Endodermal cell (in vitro differentiated cells): ENCODE results near the gene WDR7. TPM values are rescaled to one million over a fixed set of nuclear protein-coding genes. Genes with fewer than 3 reads are reported as not detected.

ENCODE experiments used
- DNase-seq: peaks from one replicate; pipeline ENCODE4 v3.0.0-alpha.2; 2017
- H3K27ac ChIP-seq: 2 replicates; pipeline ENCODE4 v1.5.1; 2013; ENCODE audit warnings: mild to moderate bottlenecking, low read depth, low read length, moderate library complexity
- H3K27me3 ChIP-seq: 2 replicates; pipeline ENCODE4 v1.6.1; 2013; ENCODE audit warnings: mild to moderate bottlenecking, low read length, moderate library complexity; ENCODE audit not compliant: insufficient read depth, control insufficient read depth, poor library complexity, severe bottlenecking
- H3K36me3 ChIP-seq: 2 replicates; pipeline ENCODE4 v1.7.0; 2013; ENCODE audit warnings: mild to moderate bottlenecking, low read length, moderate library complexity; ENCODE audit not compliant: control insufficient read depth, insufficient read depth
- H3K4me1 ChIP-seq: one replicate; pipeline ENCODE4 v1.7.0; 2013; ENCODE audit warnings: low read length; ENCODE audit not compliant: control insufficient read depth, insufficient read depth
- H3K4me3 ChIP-seq: 2 replicates; pipeline ENCODE4 v1.5.1; 2013; ENCODE audit warnings: mild to moderate bottlenecking, low read length, moderate library complexity
- H3K9ac ChIP-seq: 2 replicates; pipeline ENCODE4 v1.6.1; 2013; ENCODE audit warnings: mild to moderate bottlenecking, low read length, moderate library complexity; ENCODE audit not compliant: poor library complexity, severe bottlenecking; ENCODE audit errors: extremely low read depth
- H3K9me3 ChIP-seq: 2 replicates; pipeline ENCODE4 v1.6.1; 2013; ENCODE audit warnings: mild to moderate bottlenecking, low read length, moderate library complexity; ENCODE audit not compliant: control insufficient read depth
- H3K27ac Mint-ChIP-seq: 2 replicates; pipeline ENCODE4 v1.8.0; 2020; ENCODE audit warnings: mixed read lengths
- H3K27me3 Mint-ChIP-seq: 2 replicates; pipeline ENCODE4 v1.8.0; 2021; ENCODE audit warnings: mild to moderate bottlenecking, mixed read lengths; ENCODE audit not compliant: insufficient read depth
- H3K36me3 Mint-ChIP-seq: 2 replicates; pipeline ENCODE4 v1.8.0; 2020; ENCODE audit warnings: low read depth, mixed read lengths
- H3K4me1 Mint-ChIP-seq: 2 replicates; pipeline ENCODE4 v1.8.0; 2020; ENCODE audit warnings: mixed read lengths
- H3K4me3 Mint-ChIP-seq: 2 replicates; pipeline ENCODE4 v1.8.0; 2020; ENCODE audit warnings: mild to moderate bottlenecking, moderate library complexity, mixed read lengths
- H3K9me3 Mint-ChIP-seq: 2 replicates; pipeline ENCODE4 v1.8.0; 2020; ENCODE audit warnings: mild to moderate bottlenecking, mixed read lengths
- WGBS, 2 experiments: methylation state at CpG; one replicate each; pipeline versions ENCODE4 v1.1.5 to v1.1.7; 2013; ENCODE audit warnings: missing lambda C conversion rate in 2 of 2, mixed read lengths in 1 of 2; ENCODE audit not compliant: insufficient coverage in 1 of 2, insufficient read length in 1 of 2; 5-methylcytosine and 5-hydroxymethylcytosine counted together
- total RNA-seq, 2 donors: library from RNA; stranded (reverse); fragmentation: NEBNext Ultra II Directional in 1 of 2; extraction: Animal tissue kit (Norgen Biotek cat#: 25700) in 1 of 2; gene quantifications; 2 replicates in 1 of 2; 3 replicates in 1 of 2; pipeline ENCODE4 v1.2.1, GENCODE V29; 2021
- TF ChIP-seq, protein P1 (sequence below): fragments of 200-600 bp; sonication (generic); conservative IDR thresholded peaks from 2 replicates; pipeline ENCODE4 v1.5.0; 2021; ENCODE audit warnings: antibody characterized with exemption, mild to moderate bottlenecking

The WDR7 gene
- total RNA-seq, 2 donors from 2014 or later: 17.1 to 22.5 TPM

DNA sequence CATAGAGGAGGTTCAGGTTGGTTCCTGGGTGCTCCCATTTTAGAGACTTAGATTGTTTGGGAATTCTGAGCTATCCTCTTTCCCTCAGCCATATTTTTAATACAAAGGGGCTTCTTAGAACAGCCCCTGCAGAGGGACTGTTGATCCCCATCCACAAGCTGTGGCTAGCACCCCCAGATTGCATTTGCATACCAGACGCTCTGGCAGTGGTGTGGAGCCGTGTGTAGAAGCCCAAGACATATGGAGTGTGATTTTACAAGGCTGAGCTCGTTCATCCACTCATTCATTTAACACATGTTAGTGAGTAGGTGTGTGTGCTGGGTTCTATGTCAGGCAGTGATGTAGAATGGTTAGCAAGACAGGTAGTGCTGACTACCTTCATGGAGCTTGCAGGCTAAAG is 329.0 kb downstream of the WDR7 start:
- no peak overlapping the region for H3K4me3 Mint-ChIP-seq
- no peaks in the 10 kb centered on the region for H3K27me3 Mint-ChIP-seq
- 86% methylated on average over 2 of the region's 3 CpGs; no CpG with 5 or more reads in 1 of the 2 experiments for WGBS, 2 experiments
- TF ChIP-seq, protein P1, sequence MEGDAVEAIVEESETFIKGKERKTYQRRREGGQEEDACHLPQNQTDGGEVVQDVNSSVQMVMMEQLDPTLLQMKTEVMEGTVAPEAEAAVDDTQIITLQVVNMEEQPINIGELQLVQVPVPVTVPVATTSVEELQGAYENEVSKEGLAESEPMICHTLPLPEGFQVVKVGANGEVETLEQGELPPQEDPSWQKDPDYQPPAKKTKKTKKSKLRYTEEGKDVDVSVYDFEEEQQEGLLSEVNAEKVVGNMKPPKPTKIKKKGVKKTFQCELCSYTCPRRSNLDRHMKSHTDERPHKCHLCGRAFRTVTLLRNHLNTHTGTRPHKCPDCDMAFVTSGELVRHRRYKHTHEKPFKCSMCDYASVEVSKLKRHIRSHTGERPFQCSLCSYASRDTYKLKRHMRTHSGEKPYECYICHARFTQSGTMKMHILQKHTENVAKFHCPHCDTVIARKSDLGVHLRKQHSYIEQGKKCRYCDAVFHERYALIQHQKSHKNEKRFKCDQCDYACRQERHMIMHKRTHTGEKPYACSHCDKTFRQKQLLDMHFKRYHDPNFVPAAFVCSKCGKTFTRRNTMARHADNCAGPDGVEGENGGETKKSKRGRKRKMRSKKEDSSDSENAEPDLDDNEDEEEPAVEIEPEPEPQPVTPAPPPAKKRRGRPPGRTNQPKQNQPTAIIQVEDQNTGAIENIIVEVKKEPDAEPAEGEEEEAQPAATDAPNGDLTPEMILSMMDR: no peak
- H3K36me3 Mint-ChIP-seq: no peaks in the 10 kb centered on the region
- no peak overlapping the region for H3K27ac Mint-ChIP-seq
- Histone ChIP-seq H3K36me3 (no peaks in the 10 kb centered on the region), H3K4me3 (no peak overlapping the region), H3K27me3 (no peaks in the 10 kb centered on the region), H3K9me3 (no peaks in the 10 kb centered on the region), H3K4me1 (peaks cover 10% of the 10 kb centered on the region), H3K27ac (no peak overlapping the region), H3K9ac (no peak overlapping the region)
- no peaks in the 10 kb centered on the region for H3K9me3 Mint-ChIP-seq
- DNase-seq: no peak
- peaks cover 24% of the 10 kb centered on the region for H3K4me1 Mint-ChIP-seq

DNA sequence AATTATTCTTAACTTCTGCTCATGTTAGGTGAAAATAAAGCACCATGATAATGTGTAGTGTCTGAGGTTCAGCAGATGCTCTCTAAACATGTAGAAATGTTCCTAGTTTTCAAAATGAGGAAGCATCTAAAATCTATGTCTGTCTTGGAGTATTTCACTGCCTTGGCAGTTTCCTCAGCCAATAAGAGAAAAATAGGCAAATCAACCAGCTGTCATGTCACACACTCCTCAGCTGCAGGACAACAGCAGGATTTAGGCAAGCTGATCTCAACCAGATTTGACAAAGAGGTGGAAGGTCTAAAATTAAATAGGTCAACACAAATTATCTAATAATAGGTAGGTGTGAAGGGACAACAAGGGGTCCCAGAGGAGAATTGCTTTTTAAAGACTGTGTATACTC is 331.6 kb downstream of the WDR7 start:
- TF ChIP-seq, protein P1: no peak
- peaks cover 17% of the 10 kb centered on the region for H3K4me1 ChIP-seq
- no peak for DNase-seq
- no peak overlapping the region for H3K9ac ChIP-seq
- H3K27ac ChIP-seq: no peak overlapping the region
- H3K27me3 Mint-ChIP-seq: no peaks in the 10 kb centered on the region
- no peak overlapping the region for H3K4me3 ChIP-seq
- H3K4me1 Mint-ChIP-seq: peaks cover 36% of the 10 kb centered on the region
- H3K36me3 ChIP-seq: no peaks in the 10 kb centered on the region
- H3K9me3 Mint-ChIP-seq: no peaks in the 10 kb centered on the region
- H3K27me3 ChIP-seq: no peaks in the 10 kb centered on the region
- no peak overlapping the region for H3K4me3 Mint-ChIP-seq
- no peaks in the 10 kb centered on the region for H3K9me3 ChIP-seq
- H3K27ac Mint-ChIP-seq: no peak overlapping the region
- H3K36me3 Mint-ChIP-seq: no peaks in the 10 kb centered on the region

DNA sequence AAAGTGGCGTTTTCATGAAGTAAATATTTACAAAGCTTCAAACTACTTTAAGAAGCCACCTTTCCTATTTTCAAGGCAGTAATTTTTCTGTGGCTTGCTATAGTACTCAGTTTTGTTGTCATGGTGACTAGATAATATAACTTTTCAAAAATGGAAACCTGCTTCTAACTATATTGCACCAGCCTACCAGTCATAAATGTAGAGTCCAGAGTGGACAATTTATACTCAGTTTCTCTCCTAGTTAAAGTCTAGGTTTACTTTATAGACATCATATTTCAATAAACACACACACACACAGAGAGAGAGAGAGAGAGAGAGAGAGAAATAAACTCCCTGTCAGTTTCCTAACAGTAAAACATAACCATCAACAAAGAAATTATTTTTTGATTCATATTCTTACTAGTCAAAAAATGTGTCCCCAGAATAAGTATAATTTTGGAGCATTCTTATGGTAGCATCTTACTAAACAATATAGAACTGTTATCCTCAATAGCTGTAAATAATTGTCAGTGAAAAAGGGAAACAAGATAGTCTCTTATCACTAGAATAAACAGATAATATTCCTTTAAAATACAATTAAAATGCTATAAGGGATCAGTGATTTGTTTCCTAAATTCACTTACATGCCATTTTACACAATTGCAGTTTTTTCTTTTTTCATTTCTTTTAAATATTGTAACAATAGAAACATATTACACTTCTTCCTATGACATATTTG is 332.3 kb downstream of the WDR7 start:
- H3K27ac ChIP-seq: no peak overlapping the region
- H3K4me3 Mint-ChIP-seq: no peak overlapping the region
- no peak overlapping the region for H3K4me3 ChIP-seq
- no peaks in the 10 kb centered on the region for H3K27me3 ChIP-seq
- no peak overlapping the region for H3K9ac ChIP-seq
- H3K27ac Mint-ChIP-seq: no peak overlapping the region
- H3K9me3 ChIP-seq: no peaks in the 10 kb centered on the region
- H3K36me3 Mint-ChIP-seq: no peaks in the 10 kb centered on the region
- peaks cover 20% of the 10 kb centered on the region for H3K4me1 ChIP-seq
- H3K36me3 ChIP-seq: no peaks in the 10 kb centered on the region
- TF ChIP-seq, protein P1: no peak
- DNase-seq: no peak
- H3K9me3 Mint-ChIP-seq: no peaks in the 10 kb centered on the region
- no CpG with 5 or more reads among the region's 1 CpG for WGBS, 2 experiments
- H3K27me3 Mint-ChIP-seq: no peaks in the 10 kb centered on the region
- peaks cover 41% of the 10 kb centered on the region for H3K4me1 Mint-ChIP-seq
